ENCODE measurements around the gene ZC4H2.
A peak's percentile ranks its signal among the peaks of the same experiment; 100 is the strongest.

ZC4H2 gene

DNA sequence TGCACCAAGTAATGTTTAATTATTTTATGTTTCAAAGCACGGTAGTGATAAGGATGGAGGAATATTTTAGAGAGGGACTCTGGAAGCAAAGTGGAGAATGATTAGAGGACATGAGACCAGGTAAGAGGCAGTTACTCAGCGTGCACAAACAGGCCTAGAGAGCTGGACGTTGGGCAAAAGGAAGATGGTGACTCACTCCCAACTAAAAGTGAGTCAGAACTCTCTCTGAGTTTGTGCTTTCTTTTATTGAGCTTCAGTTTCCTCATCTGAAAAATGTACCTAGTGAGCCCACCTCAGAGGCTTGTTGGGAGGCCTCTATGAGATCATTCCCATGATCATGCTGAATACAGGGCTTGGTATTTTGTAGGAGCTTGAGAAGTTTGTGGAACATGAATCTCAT is 1.6 kb upstream of the ZC4H2 start:
- TF ChIP-seq CTCF (IDR thresholded peaks at IDR 0.05; ENCODE audit: low read depth, low read length), result no peak
- no peak for DNase-seq (ENCODE audit: low read depth, low spot score)
- in situ Hi-C loops (cut with HindIII; ENCODE audit: low sequenced_read_pairs), result no loop called here
- H3K4me3 ChIP-seq (ENCODE audit: low read depth, low read length), result no peak overlapping the region

- peak overlapping the region; percentile 66 for H3K4me3 ChIP-seq (ENCODE audit: low read depth, low read length)
- in situ Hi-C loops (cut with HindIII; ENCODE audit: low sequenced_read_pairs), result no loop called here
These were observed 801 bp upstream of the ZC4H2 start for GRCh38 chrX:64977051-64977450.

DNA sequence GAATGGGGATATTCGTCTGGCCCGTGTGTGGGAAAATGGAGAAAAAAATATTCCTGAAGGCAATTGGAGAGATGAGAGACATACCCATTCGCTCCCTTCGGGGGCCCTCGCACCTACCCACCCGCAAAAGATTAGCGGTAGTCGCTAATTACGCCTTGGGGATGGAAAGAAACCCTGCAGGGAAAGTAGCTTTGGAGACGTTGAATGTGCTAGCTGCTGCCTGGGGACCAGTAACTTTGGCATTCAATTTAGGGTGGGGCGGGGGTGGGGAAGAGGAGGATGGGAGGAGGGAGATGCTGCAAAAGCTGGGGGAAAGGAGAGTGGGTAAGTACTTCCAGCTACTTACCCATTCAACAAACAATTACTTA is 407 bp upstream of the ZC4H2 start:
- no peak for DNase-seq (ENCODE audit: low read depth, low spot score)
- in situ Hi-C loops (cut with HindIII; ENCODE audit: low sequenced_read_pairs), result no loop called here
- peak overlapping the region; percentile 66 for H3K4me3 ChIP-seq (ENCODE audit: low read depth, low read length)
- TF ChIP-seq CTCF (IDR thresholded peaks at IDR 0.05; ENCODE audit: low read depth, low read length), result no peak

More at GRCh38 chrX:64977051-64977450, 801 bp upstream of the ZC4H2 start:
- no peak for DNase-seq (ENCODE audit: low read depth, low spot score)
- TF ChIP-seq CTCF (IDR thresholded peaks at IDR 0.05; ENCODE audit: low read depth, low read length), result no peak

GRCh38 chrX:64975491-64975890 is 759 bp downstream of the ZC4H2 start:
- peak overlapping the region; percentile 66 for H3K4me3 ChIP-seq (ENCODE audit: low read depth, low read length)
- TF ChIP-seq CTCF (IDR thresholded peaks at IDR 0.05; ENCODE audit: low read depth, low read length), result no peak
- in situ Hi-C loops (cut with HindIII; ENCODE audit: low sequenced_read_pairs), result no loop called here
- peak; percentile 15 for DNase-seq (ENCODE audit: low read depth, low spot score)

GRCh38 chrX:64925480-64925879 is 50.8 kb downstream of the ZC4H2 start:
- DNase-seq (ENCODE audit: low read depth, low spot score), result no peak
- no peak overlapping the region for H3K4me3 ChIP-seq (ENCODE audit: low read depth, low read length)
- in situ Hi-C loops (cut with HindIII; ENCODE audit: low sequenced_read_pairs), result no loop called here
- no peak for TF ChIP-seq CTCF (IDR thresholded peaks at IDR 0.05; ENCODE audit: low read depth, low read length)

GRCh38 chrX:64908121-64908520 is 68.1 kb downstream of the ZC4H2 start:
- H3K4me3 ChIP-seq (ENCODE audit: low read depth, low read length), result no peak overlapping the region
- no peak for DNase-seq (ENCODE audit: low read depth, low spot score)
- TF ChIP-seq CTCF (IDR thresholded peaks at IDR 0.05; ENCODE audit: low read depth, low read length), result no peak
- in situ Hi-C loops (cut with HindIII; ENCODE audit: low sequenced_read_pairs), result no loop called here

- TF ChIP-seq CTCF (IDR thresholded peaks at IDR 0.05; ENCODE audit: low read depth, low read length), result peak; percentile 3
- DNase-seq (ENCODE audit: low read depth, low spot score), result no peak
- in situ Hi-C loops (cut with HindIII; ENCODE audit: low sequenced_read_pairs), result no loop called here
- H3K4me3 ChIP-seq (ENCODE audit: low read depth, low read length), result no peak overlapping the region
These were observed 81.7 kb downstream of the ZC4H2 start for GRCh38 chrX:64894454-64895038.
